AG04449 (cell line): ENCODE measurements around the gene GMDS.

Experiments
- CTCF ChIA-PET: fragments of 350-600 bp; formaldehyde crosslinking; extraction: SDS; loops from one replicate; lab custom pipeline; 2021; ENCODE audit warnings: antibody characterized with exemption; lab: Yijun Ruan, JAX
- POLR2A ChIA-PET: fragments of 400-600, 350-600 bp; formaldehyde crosslinking; extraction: SDS; loops from one replicate; lab custom pipeline; 2020; ENCODE audit warnings: antibody characterized with exemption, inconsistent platforms; lab: Yijun Ruan, JAX
- DNase-seq: peaks from one replicate; pipeline ENCODE4 v3.0.0-alpha.2; 2010; ENCODE audit warnings: low read depth, low spot score
- H3K4me3 ChIP-seq: 2 replicates; pipeline ENCODE4 v1.5.1; 2011; ENCODE audit warnings: low read depth, mild to moderate bottlenecking, control low read depth, low read length
- TF ChIP-seq, protein P1 (sequence below): IDR thresholded peaks from one replicate; pipeline ENCODE4 v1.5.1; 2011; ENCODE audit warnings: mild to moderate bottlenecking, moderate library complexity, low read length, control low read depth, inconsistent platforms; ENCODE audit not compliant: insufficient read depth; ENCODE audit errors: missing control alignments

GMDS gene

GRCh38 chr6:1664329-1664728 lies 581.1 kb downstream of the GMDS start:
- POLR2A ChIA-PET = no interaction called here
- CTCF ChIA-PET = no interaction called here

DNA sequence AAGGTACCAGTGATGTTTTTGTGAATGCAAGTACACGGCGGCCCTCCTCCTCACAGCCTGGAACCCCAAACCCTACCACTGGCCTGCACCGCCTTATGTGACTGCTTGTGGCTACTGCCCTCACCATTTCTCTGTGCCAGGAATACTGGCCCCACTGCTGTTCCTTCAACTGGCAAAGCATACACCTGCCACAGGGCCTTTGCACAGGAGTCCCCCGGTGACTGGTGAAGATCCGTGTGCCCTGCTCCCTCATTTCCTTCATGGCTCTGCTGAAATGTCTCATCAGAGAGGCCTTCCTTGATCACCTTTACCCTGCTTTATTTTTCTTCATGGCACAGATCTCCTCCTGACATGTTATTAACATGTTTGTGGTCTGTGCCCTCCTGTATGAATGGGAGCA lies 581.9 kb downstream of the GMDS start:
- CTCF ChIA-PET = interaction anchor here (0.7 to 1.0 kb wide), 2 partner anchors 11 to 23 kb away, joined by 3 read pairs; no protein-coding TSS in a partner anchor
- POLR2A ChIA-PET = no interaction called here
- TF ChIP-seq, protein P1, sequence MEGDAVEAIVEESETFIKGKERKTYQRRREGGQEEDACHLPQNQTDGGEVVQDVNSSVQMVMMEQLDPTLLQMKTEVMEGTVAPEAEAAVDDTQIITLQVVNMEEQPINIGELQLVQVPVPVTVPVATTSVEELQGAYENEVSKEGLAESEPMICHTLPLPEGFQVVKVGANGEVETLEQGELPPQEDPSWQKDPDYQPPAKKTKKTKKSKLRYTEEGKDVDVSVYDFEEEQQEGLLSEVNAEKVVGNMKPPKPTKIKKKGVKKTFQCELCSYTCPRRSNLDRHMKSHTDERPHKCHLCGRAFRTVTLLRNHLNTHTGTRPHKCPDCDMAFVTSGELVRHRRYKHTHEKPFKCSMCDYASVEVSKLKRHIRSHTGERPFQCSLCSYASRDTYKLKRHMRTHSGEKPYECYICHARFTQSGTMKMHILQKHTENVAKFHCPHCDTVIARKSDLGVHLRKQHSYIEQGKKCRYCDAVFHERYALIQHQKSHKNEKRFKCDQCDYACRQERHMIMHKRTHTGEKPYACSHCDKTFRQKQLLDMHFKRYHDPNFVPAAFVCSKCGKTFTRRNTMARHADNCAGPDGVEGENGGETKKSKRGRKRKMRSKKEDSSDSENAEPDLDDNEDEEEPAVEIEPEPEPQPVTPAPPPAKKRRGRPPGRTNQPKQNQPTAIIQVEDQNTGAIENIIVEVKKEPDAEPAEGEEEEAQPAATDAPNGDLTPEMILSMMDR = no peak
- DNase-seq = no peak
- H3K4me3 ChIP-seq = no peak overlapping the region

More at GRCh38 chr6:1664329-1664728, 581.1 kb downstream of the GMDS start:
- TF ChIP-seq, protein P1 = no peak
- no peak overlapping the region for H3K4me3 ChIP-seq
- DNase-seq = no peak

DNA sequence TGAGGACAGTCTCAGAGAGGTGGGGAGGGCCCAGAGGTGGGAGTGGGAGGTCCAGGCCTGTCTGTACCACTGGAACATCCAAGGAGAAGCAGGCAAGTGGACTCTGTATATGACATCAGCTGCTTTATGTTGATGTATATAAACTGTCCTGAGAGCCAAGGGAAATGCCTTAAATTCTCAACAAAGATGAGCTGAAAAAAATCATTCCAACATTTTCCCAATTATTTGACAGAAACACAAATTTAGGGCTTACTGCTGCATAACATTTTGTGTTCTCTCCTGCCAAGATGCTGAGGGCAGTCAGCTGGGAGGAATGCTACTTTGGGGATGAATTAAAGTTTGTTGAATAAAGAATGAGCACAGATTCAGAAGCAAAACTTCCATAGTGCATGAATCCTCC lies 582.9 kb downstream of the GMDS start:
- CTCF ChIA-PET = interaction anchor here (0.7 to 1.0 kb wide), 2 partner anchors 12 to 24 kb away, joined by 3 read pairs; no protein-coding TSS in a partner anchor
- TF ChIP-seq, protein P1 = no peak
- POLR2A ChIA-PET = no interaction called here
- no peak overlapping the region for H3K4me3 ChIP-seq
- peak; percentile 78 for DNase-seq

DNA sequence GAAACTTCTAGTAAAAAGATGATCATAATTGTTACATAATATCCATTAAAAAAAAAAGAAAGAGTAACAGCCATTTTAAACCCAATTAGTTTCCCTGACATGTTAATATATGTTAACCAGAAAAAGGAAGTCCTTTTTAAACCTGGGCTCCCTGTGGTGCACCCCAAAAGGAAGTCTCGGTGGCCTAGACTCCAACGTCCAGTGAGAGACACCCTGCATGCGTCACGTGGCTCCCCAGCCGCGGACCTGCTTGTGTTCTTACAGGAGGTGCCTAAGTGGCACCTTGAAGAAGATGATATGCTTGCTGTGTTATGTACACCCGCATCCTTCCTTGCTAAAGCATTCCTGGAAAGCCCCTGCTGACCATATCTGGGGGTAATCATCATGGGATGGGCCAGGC lies 585.6 kb downstream of the GMDS start:
- CTCF ChIA-PET = interaction anchor here (0.6 kb wide), 1 partner anchor 394 kb away, joined by 3 read pairs; no protein-coding TSS in a partner anchor
- TF ChIP-seq, protein P1 = no peak
- H3K4me3 ChIP-seq = no peak overlapping the region
- no peak for DNase-seq
- POLR2A ChIA-PET = no interaction called here

GRCh38 chr6:1658212-1659005 lies 587.0 kb downstream of the GMDS start:
- no peak for DNase-seq
- no peak overlapping the region for H3K4me3 ChIP-seq
- TF ChIP-seq, protein P1 = no peak
- ChIA-PET CTCF (no interaction called here), POLR2A (no interaction called here)

GRCh38 chr6:1657771-1658165 lies 587.6 kb downstream of the GMDS start:
- no peak overlapping the region for H3K4me3 ChIP-seq
- CTCF ChIA-PET = no interaction called here
- POLR2A ChIA-PET = no interaction called here
- TF ChIP-seq, protein P1 = no peak
- DNase-seq = no peak
